GM12878 (cell line): ENCODE data around the gene CRYGS. TPM values are rescaled to one million over a fixed set of nuclear protein-coding genes. Genes with fewer than 3 reads are reported as not detected.
A peak's percentile ranks its signal among the peaks of the same experiment; 100 is the strongest.

Experiments used
- BCLAF1 ChIP-seq: fragments of 450-650 bp; IDR thresholded peaks from 2 replicates; pipeline ENCODE4 v1.6.1; 2017; ENCODE audit warnings: antibody characterized with exemption, mild to moderate bottlenecking, moderate library complexity
- CBFB ChIP-seq: IDR thresholded peaks from 2 replicates; pipeline ENCODE4 v1.6.1; 2016; ENCODE audit warnings: antibody characterized with exemption, low read depth
- CEBPB ChIP-seq, 2 experiments: fragments of 150-350 bp in 1 of 2; IDR thresholded peaks; 2 replicates each; pipeline ENCODE4 v1.6.1; 2012 to 2014; ENCODE audit warnings: low read depth in 2 of 2, low read length in 2 of 2, borderline replicate concordance in 1 of 2, inconsistent platforms in 1 of 2
- CREM ChIP-seq: IDR thresholded peaks from 2 replicates; pipeline ENCODE4 v1.6.1; 2014; ENCODE audit warnings: antibody characterized with exemption, low read depth
- CTCF ChIP-seq, 3 experiments: IDR thresholded peaks in 2 of 3; conservative IDR thresholded peaks in 1 of 3; 2 replicates each; pipeline ENCODE4 v1.5.1; 2011; ENCODE audit warnings: low read depth in 3 of 3, low read length in 3 of 3, mild to moderate bottlenecking in 3 of 3, control low read depth in 2 of 3, moderate library complexity in 2 of 3, inconsistent platforms in 1 of 3, mixed read lengths in 1 of 3; ENCODE audit not compliant: control insufficient read depth in 2 of 3, insufficient read depth in 1 of 3; ENCODE audit errors: extremely low read depth in 1 of 3
- E4F1 ChIP-seq: fragments of 450-650 bp; IDR thresholded peaks from 2 replicates; pipeline ENCODE4 v1.6.1; 2018; ENCODE audit warnings: borderline replicate concordance, mild to moderate bottlenecking; ENCODE audit not compliant: partially characterized antibody
- ESRRA ChIP-seq: IDR thresholded peaks from 2 replicates; pipeline ENCODE4 v1.6.1; 2012; ENCODE audit warnings: mild to moderate bottlenecking, low read length, improper control_type of control experiment
- ETV6 ChIP-seq, 2 experiments: fragments of 450-650 bp in 1 of 2; IDR thresholded peaks in 1 of 2; conservative IDR thresholded peaks in 1 of 2; 2 replicates each; pipeline ENCODE4 v1.6.1; 2014; ENCODE audit warnings: antibody characterized with exemption in 1 of 2, borderline replicate concordance in 1 of 2, low read depth in 1 of 2, mild to moderate bottlenecking in 1 of 2, moderate library complexity in 1 of 2
- HCFC1 ChIP-seq: fragments of 150-350 bp; IDR thresholded peaks from 2 replicates; pipeline ENCODE4 v1.6.1; 2014; ENCODE audit warnings: low read length
- HDGF ChIP-seq: fragments of 450-650 bp; IDR thresholded peaks from 2 replicates; pipeline ENCODE4 v1.6.1; 2016; ENCODE audit warnings: antibody characterized with exemption
- JUND ChIP-seq: IDR thresholded peaks from 2 replicates; pipeline ENCODE4 v1.6.1; 2012; ENCODE audit warnings: low read depth, mild to moderate bottlenecking, low read length, improper control_type of control experiment, moderate library complexity
- KAT2A ChIP-seq: conservative IDR thresholded peaks from 2 replicates; pipeline ENCODE4 v1.6.1; 2011; ENCODE audit warnings: low read depth, low read length; ENCODE audit not compliant: control insufficient read depth
- NR2F1 ChIP-seq: fragments of 450-650 bp; conservative IDR thresholded peaks from 2 replicates; pipeline ENCODE4 v1.6.1; 2017; ENCODE audit warnings: mild to moderate bottlenecking
- NRF1 ChIP-seq: conservative IDR thresholded peaks from 2 replicates; pipeline ENCODE4 v1.6.1; 2011; ENCODE audit warnings: mild to moderate bottlenecking, low read depth, low read length, improper control_type of control experiment
- RCOR1 ChIP-seq: conservative IDR thresholded peaks from 2 replicates; pipeline ENCODE4 v1.6.1; 2012; ENCODE audit warnings: low read depth, low read length, improper control_type of control experiment
- WRNIP1 ChIP-seq: IDR thresholded peaks from 2 replicates; pipeline ENCODE4 v1.6.1; 2011; ENCODE audit warnings: low read depth, low read length, improper control_type of control experiment, borderline replicate concordance
- ZBED1 ChIP-seq: IDR thresholded peaks from 2 replicates; pipeline ENCODE4 v1.6.1; 2016; ENCODE audit warnings: borderline replicate concordance
- ZSCAN29 ChIP-seq: fragments of 450-650 bp; IDR thresholded peaks from 2 replicates; pipeline ENCODE4 v1.6.1; 2017; ENCODE audit warnings: mild to moderate bottlenecking, moderate library complexity
- polyA plus RNA-seq, 11 experiments: library from polyadenylated mRNA; depleted of rRNA in 4 of 11; unstranded in 6 of 11; stranded (reverse) in 5 of 11; fragments of >200 nt; fragmentation: Nextera tagmentation in 4 of 11; fragmentation: Illumina TruSeq in 1 of 11; extraction: Ambion mirVana in 4 of 11; extraction: Trizol in 1 of 11; gene quantifications; 1 replicate in 1 of 11; 2 replicates in 10 of 11; pipeline versions ENCODE4 v1.2.1 to v1.2.3, GENCODE V29; 2011 to 2016; ENCODE audit warnings: inconsistent platforms in 2 of 11, missing spikeins in 2 of 11, low read depth in 1 of 11
- total RNA-seq, 4 experiments: library from RNA; depleted of rRNA in 3 of 4; stranded (reverse); fragments of >200 nt in 3 of 4; fragmentation: Illumina TruSeq in 1 of 4; extraction: Trizol in 1 of 4; gene quantifications; 2 replicates each; pipeline versions ENCODE4 v1.2.1 to v1.2.3, GENCODE V29; 2013 to 2021
- TF ChIP-seq, protein P1 (sequence below): IDR thresholded peaks from 2 replicates; pipeline ENCODE4 v1.6.1; 2012; ENCODE audit warnings: low read length, inconsistent platforms
- TF ChIP-seq, protein P2 (sequence below): fragments of 450-650 bp; IDR thresholded peaks from 2 replicates; pipeline ENCODE4 v1.6.1; 2017; ENCODE audit warnings: mild to moderate bottlenecking

Gene CRYGS
- total and polyA plus RNA-seq, 10 of the 15 experiments (the other 5 are each of a cell fraction or from before 2014, with no cell fraction given): 1.1 to 6.0 (median 2.5) TPM

- TF ChIP-seq E4F1 (no peak), ZSCAN29 (no peak), HCFC1 (no peak), ZBED1 (no peak), CBFB (no peak), WRNIP1 (no peak), ETV6 (conservative IDR thresholded peaks at IDR 0.05 in 1 of 2, IDR thresholded peaks at IDR 0.05 in 1 of 2; ENCODE audit: borderline replicate concordance in 1 of 2, low read depth in 1 of 2) (no peak), KAT2A (no peak), NRF1 (no peak), BCLAF1 (no peak), JUND (no peak), RCOR1 (no peak), ESRRA (no peak), HDGF (no peak), CTCF (IDR thresholded peaks at IDR 0.05 in 2 of 3, conservative IDR thresholded peaks at IDR 0.05 in 1 of 3; ENCODE audit: control insufficient read depth in 2 of 3, extremely low read depth in 1 of 3, insufficient read depth in 1 of 3, low read depth in 3 of 3, low read length in 3 of 3) (no peak), CEBPB (IDR thresholded peaks at IDR 0.05; ENCODE audit: borderline replicate concordance in 1 of 2, low read depth in 2 of 2, low read length in 2 of 2) (no peak), CREM (peak; percentile 10; the same call in 1 of the 2 replicates), NR2F1 (peak; percentile 51)
- TF ChIP-seq, protein P1, sequence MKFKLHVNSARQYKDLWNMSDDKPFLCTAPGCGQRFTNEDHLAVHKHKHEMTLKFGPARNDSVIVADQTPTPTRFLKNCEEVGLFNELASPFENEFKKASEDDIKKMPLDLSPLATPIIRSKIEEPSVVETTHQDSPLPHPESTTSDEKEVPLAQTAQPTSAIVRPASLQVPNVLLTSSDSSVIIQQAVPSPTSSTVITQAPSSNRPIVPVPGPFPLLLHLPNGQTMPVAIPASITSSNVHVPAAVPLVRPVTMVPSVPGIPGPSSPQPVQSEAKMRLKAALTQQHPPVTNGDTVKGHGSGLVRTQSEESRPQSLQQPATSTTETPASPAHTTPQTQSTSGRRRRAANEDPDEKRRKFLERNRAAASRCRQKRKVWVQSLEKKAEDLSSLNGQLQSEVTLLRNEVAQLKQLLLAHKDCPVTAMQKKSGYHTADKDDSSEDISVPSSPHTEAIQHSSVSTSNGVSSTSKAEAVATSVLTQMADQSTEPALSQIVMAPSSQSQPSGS: peak; percentile 63; the same call in 1 of the 2 replicates
- TF ChIP-seq, protein P2, sequence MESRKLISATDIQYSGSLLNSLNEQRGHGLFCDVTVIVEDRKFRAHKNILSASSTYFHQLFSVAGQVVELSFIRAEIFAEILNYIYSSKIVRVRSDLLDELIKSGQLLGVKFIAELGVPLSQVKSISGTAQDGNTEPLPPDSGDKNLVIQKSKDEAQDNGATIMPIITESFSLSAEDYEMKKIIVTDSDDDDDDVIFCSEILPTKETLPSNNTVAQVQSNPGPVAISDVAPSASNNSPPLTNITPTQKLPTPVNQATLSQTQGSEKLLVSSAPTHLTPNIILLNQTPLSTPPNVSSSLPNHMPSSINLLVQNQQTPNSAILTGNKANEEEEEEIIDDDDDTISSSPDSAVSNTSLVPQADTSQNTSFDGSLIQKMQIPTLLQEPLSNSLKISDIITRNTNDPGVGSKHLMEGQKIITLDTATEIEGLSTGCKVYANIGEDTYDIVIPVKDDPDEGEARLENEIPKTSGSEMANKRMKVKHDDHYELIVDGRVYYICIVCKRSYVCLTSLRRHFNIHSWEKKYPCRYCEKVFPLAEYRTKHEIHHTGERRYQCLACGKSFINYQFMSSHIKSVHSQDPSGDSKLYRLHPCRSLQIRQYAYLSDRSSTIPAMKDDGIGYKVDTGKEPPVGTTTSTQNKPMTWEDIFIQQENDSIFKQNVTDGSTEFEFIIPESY: no peak
Observed at GRCh38 chr3:186538779-186539178, 5.4 kb downstream of the CRYGS start (continued).
